DND-41 (cell line): ENCODE results near the gene AHSP.

Experiments used
- CTCF ChIP-seq: IDR thresholded peaks from 2 replicates; pipeline ENCODE4 v1.5.1; 2012; ENCODE audit warnings: borderline replicate concordance, low read length, moderate library complexity, mild to moderate bottlenecking; ENCODE audit not compliant: poor library complexity, severe bottlenecking; ENCODE audit errors: extremely low read depth
- EZH2 ChIP-seq: IDR thresholded peaks from 3 replicates; pipeline ENCODE4 v1.6.1; 2012; ENCODE audit warnings: borderline replicate concordance, low read depth, mild to moderate bottlenecking, moderate library complexity, low read length, inconsistent platforms; ENCODE audit not compliant: severe bottlenecking

- TF ChIP-seq CTCF (no peak), EZH2 (no peak)
Observed at GRCh38 chr16:31561426-31562233, 33.9 kb downstream of the AHSP start.
